GM23338 (cell line): ENCODE results near the gene CABP2. TPM values are rescaled to one million over a fixed set of nuclear protein-coding genes. Genes with fewer than 3 reads are reported as not detected.

ENCODE experiments used
- ATAC-seq: fragments of 200-7000 bp; cut with Tn5 transposase; 3 replicates; pipeline ENCODE4 v1.9.1; 2020
- DNase-seq: peaks from one replicate; pipeline ENCODE4 v3.0.0-alpha.2; 2015; ENCODE audit warnings: low spot score
- H2AFZ ChIP-seq: fragments of 200-600 bp; sonication (generic); 2 replicates; pipeline ENCODE4 v1.8.0; 2016; ENCODE audit warnings: antibody characterized with exemption, mild to moderate bottlenecking, moderate library complexity
- H3F3A ChIP-seq: fragments of 200-600 bp; sonication (generic); replicated peaks from 2 replicates; pipeline ENCODE4 v1.8.0; 2017; ENCODE audit warnings: antibody characterized with exemption, mixed run types, low read depth
- H3K27ac ChIP-seq: fragments of 200-600 bp; sonication (generic); 2 replicates; pipeline ENCODE4 v1.6.1; 2016; ENCODE audit warnings: low read depth
- H3K27me3 ChIP-seq: fragments of 200-600 bp; sonication (generic); 2 replicates; pipeline ENCODE4 v1.8.0; 2016; ENCODE audit warnings: mild to moderate bottlenecking, mixed run types, moderate library complexity; ENCODE audit not compliant: insufficient read depth
- H3K36me3 ChIP-seq: fragments of 200-600 bp; sonication (generic); 2 replicates; pipeline ENCODE4 v1.8.0; 2016; ENCODE audit warnings: mild to moderate bottlenecking; ENCODE audit not compliant: insufficient read depth
- H3K4me1 ChIP-seq: fragments of 200-600 bp; sonication (generic); 2 replicates; pipeline ENCODE4 v1.8.0; 2016; ENCODE audit warnings: mild to moderate bottlenecking, moderate library complexity; ENCODE audit not compliant: insufficient read depth
- H3K4me2 ChIP-seq: fragments of 200-600 bp; sonication (generic); 2 replicates; pipeline ENCODE4 v1.7.1; 2017; ENCODE audit warnings: mixed run types
- H3K4me3 ChIP-seq: fragments of 200-600 bp; sonication (generic); 2 replicates; pipeline ENCODE4 v1.6.1; 2016; ENCODE audit warnings: mixed run types
- H3K79me2 ChIP-seq: fragments of 200-600 bp; sonication (generic); replicated peaks from 2 replicates; pipeline ENCODE4 v1.8.0; 2017; ENCODE audit warnings: mild to moderate bottlenecking; ENCODE audit not compliant: insufficient read depth
- H3K9me2 ChIP-seq: fragments of 200-600 bp; sonication (generic); 2 replicates; pipeline ENCODE4 v1.8.0; 2017; ENCODE audit not compliant: insufficient read depth
- H4K20me1 ChIP-seq: fragments of 200-600 bp; sonication (generic); replicated peaks from 2 replicates; pipeline ENCODE4 v1.8.0; 2017; ENCODE audit warnings: mild to moderate bottlenecking; ENCODE audit not compliant: insufficient read depth
- H3K27ac Mint-ChIP-seq: 2 replicates; pipeline ENCODE4 v1.8.0; 2020; ENCODE audit warnings: inconsistent platforms, mild to moderate bottlenecking, moderate library complexity, mixed read lengths
- H3K27me3 Mint-ChIP-seq: 3 replicates; pipeline ENCODE4 v1.8.0; 2022; ENCODE audit warnings: low read depth, mild to moderate bottlenecking, moderate library complexity, mixed read lengths, inconsistent platforms; ENCODE audit not compliant: insufficient read depth, poor library complexity
- H3K36me3 Mint-ChIP-seq: 3 replicates; pipeline ENCODE4 v1.8.0; 2021; ENCODE audit warnings: low read depth, mild to moderate bottlenecking, inconsistent platforms, moderate library complexity, mixed read lengths
- H3K4me1 Mint-ChIP-seq: 3 replicates; pipeline ENCODE4 v1.8.0; 2020; ENCODE audit warnings: mild to moderate bottlenecking, inconsistent platforms, mixed read lengths
- H3K4me3 Mint-ChIP-seq: 3 replicates; pipeline ENCODE4 v1.8.0; 2021; ENCODE audit warnings: moderate library complexity, mild to moderate bottlenecking, inconsistent platforms, mixed read lengths
- H3K9me3 Mint-ChIP-seq: 3 replicates; pipeline ENCODE4 v1.8.0; 2020; ENCODE audit warnings: moderate library complexity, mild to moderate bottlenecking, inconsistent platforms, mixed read lengths
- CREB1 ChIP-seq: fragments of 250-450 bp; sonication (Bioruptor Pico); IDR thresholded peaks from 2 replicates; pipeline ENCODE4 v1.5.0; 2020; ENCODE audit warnings: low read depth, mild to moderate bottlenecking, moderate library complexity
- ETS1 ChIP-seq: IDR thresholded peaks from 2 replicates; pipeline ENCODE4 v1.6.1; 2016; ENCODE audit warnings: antibody characterized with exemption
- EZH2phosphoT487 ChIP-seq: fragments of 200-600 bp; sonication (generic); IDR thresholded peaks from one replicate; pipeline ENCODE4 v1.8.1; 2018; ENCODE audit warnings: antibody characterized with exemption; ENCODE audit not compliant: unreplicated experiment
- JUNB ChIP-seq: IDR thresholded peaks from one replicate; pipeline ENCODE4 v1.6.1; 2016; ENCODE audit warnings: antibody characterized with exemption; ENCODE audit not compliant: unreplicated experiment
- NANOG ChIP-seq: IDR thresholded peaks from 2 replicates; pipeline ENCODE4 v1.6.1; 2016; ENCODE audit warnings: antibody characterized with exemption, borderline replicate concordance
- STAT1 ChIP-seq: IDR thresholded peaks from one replicate; pipeline ENCODE4 v1.6.1; 2016; ENCODE audit warnings: antibody characterized with exemption; ENCODE audit not compliant: unreplicated experiment
- ZNF114 ChIP-seq: fragments of 250-450 bp; sonication (Bioruptor Pico); IDR thresholded peaks from 2 replicates; pipeline ENCODE4 v1.5.0; 2020; ENCODE audit warnings: mild to moderate bottlenecking, moderate library complexity
- ZNF331 ChIP-seq: fragments of 250-450 bp; sonication (Bioruptor Pico); IDR thresholded peaks from 2 replicates; pipeline ENCODE4 v1.5.0; 2020; ENCODE audit warnings: low read depth, mild to moderate bottlenecking, moderate library complexity
- ZNF462 ChIP-seq: fragments of 250-450 bp; sonication (Bioruptor Pico); IDR thresholded peaks from 2 replicates; pipeline ENCODE4 v1.5.0; 2020; ENCODE audit warnings: mild to moderate bottlenecking, moderate library complexity
- polyA plus RNA-seq: library from polyadenylated mRNA; unstranded; fragments of >200 nt; fragmentation: Nextera tagmentation; extraction: Ambion mirVana; gene quantifications from 2 replicates; pipeline ENCODE4 v1.2.1, GENCODE V29; 2016
- total RNA-seq: library from RNA; depleted of rRNA; stranded (reverse); fragments of >200 nt; shearing (Covaris generic); gene quantifications from 2 replicates; pipeline ENCODE4 v1.2.3, GENCODE V29; 2014
- TF ChIP-seq, protein P1 (sequence below): IDR thresholded peaks from one replicate; pipeline ENCODE4 v1.6.1; 2018; ENCODE audit warnings: antibody characterized with exemption; ENCODE audit not compliant: unreplicated experiment

The CABP2 gene
- total and polyA plus RNA-seq, 2 experiments from 2014 or later = not detected

- no peaks in the 10 kb centered on the region for H3K4me1 ChIP-seq
- no peak overlapping the region for H3K4me3 ChIP-seq
- H3K36me3 Mint-ChIP-seq = peaks cover 3% of the 10 kb centered on the region; the same call in 1 of the 3 replicates
- H3K9me3 Mint-ChIP-seq = no peaks in the 10 kb centered on the region
- H3K4me2 ChIP-seq = no peak overlapping the region
- no peaks in the 10 kb centered on the region for H3K79me2 ChIP-seq
- no peaks in the 10 kb centered on the region; the same call in 2 of the 3 replicates for H3K4me1 Mint-ChIP-seq
- H3K27ac ChIP-seq = no peak overlapping the region
- TF ChIP-seq CREB1 (CRISPR knock-in tag) = no peak
- TF ChIP-seq NANOG = no peak
- TF ChIP-seq ZNF462 = no peak
- TF ChIP-seq ETS1 = no peak
- no peak for TF ChIP-seq EZH2phosphoT487
- TF ChIP-seq, protein P1, sequence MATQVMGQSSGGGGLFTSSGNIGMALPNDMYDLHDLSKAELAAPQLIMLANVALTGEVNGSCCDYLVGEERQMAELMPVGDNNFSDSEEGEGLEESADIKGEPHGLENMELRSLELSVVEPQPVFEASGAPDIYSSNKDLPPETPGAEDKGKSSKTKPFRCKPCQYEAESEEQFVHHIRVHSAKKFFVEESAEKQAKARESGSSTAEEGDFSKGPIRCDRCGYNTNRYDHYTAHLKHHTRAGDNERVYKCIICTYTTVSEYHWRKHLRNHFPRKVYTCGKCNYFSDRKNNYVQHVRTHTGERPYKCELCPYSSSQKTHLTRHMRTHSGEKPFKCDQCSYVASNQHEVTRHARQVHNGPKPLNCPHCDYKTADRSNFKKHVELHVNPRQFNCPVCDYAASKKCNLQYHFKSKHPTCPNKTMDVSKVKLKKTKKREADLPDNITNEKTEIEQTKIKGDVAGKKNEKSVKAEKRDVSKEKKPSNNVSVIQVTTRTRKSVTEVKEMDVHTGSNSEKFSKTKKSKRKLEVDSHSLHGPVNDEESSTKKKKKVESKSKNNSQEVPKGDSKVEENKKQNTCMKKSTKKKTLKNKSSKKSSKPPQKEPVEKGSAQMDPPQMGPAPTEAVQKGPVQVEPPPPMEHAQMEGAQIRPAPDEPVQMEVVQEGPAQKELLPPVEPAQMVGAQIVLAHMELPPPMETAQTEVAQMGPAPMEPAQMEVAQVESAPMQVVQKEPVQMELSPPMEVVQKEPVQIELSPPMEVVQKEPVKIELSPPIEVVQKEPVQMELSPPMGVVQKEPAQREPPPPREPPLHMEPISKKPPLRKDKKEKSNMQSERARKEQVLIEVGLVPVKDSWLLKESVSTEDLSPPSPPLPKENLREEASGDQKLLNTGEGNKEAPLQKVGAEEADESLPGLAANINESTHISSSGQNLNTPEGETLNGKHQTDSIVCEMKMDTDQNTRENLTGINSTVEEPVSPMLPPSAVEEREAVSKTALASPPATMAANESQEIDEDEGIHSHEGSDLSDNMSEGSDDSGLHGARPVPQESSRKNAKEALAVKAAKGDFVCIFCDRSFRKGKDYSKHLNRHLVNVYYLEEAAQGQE = no peak
- TF ChIP-seq ZNF331 (CRISPR knock-in tag) = no peak
- TF ChIP-seq ZNF114 (CRISPR knock-in tag) = no peak
- TF ChIP-seq JUNB = no peak
- no peak for TF ChIP-seq STAT1
- no peak overlapping the region for H2AFZ ChIP-seq
- H3K36me3 ChIP-seq = no peaks in the 10 kb centered on the region; the same call in 1 of the 2 replicates
- 0 out of 2 replicates have a peak, but pooled peaks cover 3% of the 10 kb centered on the region for H3F3A ChIP-seq
- H3K4me3 Mint-ChIP-seq = no peak overlapping the region
- peak; percentile 61 for ATAC-seq
- DNase-seq = peak; percentile 42
- H3K27me3 Mint-ChIP-seq = peaks cover 4% of the 10 kb centered on the region
- no peaks in the 10 kb centered on the region; the same call in 1 of the 2 replicates for H4K20me1 ChIP-seq
- no peaks in the 10 kb centered on the region for H3K27me3 ChIP-seq
- H3K27ac Mint-ChIP-seq = no peak overlapping the region
- no peaks in the 10 kb centered on the region for H3K9me2 ChIP-seq
Measured at GRCh38 chr11:67494371-67495233, 28.6 kb downstream of the CABP2 start.
